NOMO-1 treated with dmso at 0.1 percent for 144 hours (cell line): ENCODE data around the gene UTRN.

Experiments
- DNase-seq: peaks from one replicate; lab custom pipeline; 2025; ENCODE audit not compliant: unreplicated experiment; lab: John Stamatoyannopoulos, UW

Gene UTRN

GRCh38 chr6:144284783-144285547 lies at the start of gene UTRN:
UTRN (plus strand) TSS chr6:144285335; CDS start chr6:144291829, 6,494 bp downstream.
- peak; percentile 81 for DNase-seq

- DNase-seq, result no peak
These were observed 40.4 kb upstream of the UTRN start for GRCh38 chr6:144244688-144245087.

GRCh38 chr6:144246988-144247387 lies 38.1 kb upstream of the UTRN start:
- no peak for DNase-seq

- DNase-seq, result no peak
These were observed 37.1 kb upstream of the UTRN start for GRCh38 chr6:144248003-144248402.

- no peak for DNase-seq
These were observed 36.4 kb upstream of the UTRN start for GRCh38 chr6:144248476-144249301.

GRCh38 chr6:144250276-144250675 lies 34.9 kb upstream of the UTRN start:
- no peak for DNase-seq

GRCh38 chr6:144252259-144252658 lies 32.9 kb upstream of the UTRN start:
- no peak for DNase-seq

- DNase-seq, result no peak
These were observed 25.1 kb upstream of the UTRN start for GRCh38 chr6:144259986-144260385.

GRCh38 chr6:144262470-144263369 lies 22.4 kb upstream of the UTRN start:
- DNase-seq, result no peak

GRCh38 chr6:144263786-144264185 lies 21.3 kb upstream of the UTRN start:
- no peak for DNase-seq

GRCh38 chr6:144264270-144265060 lies 20.7 kb upstream of the UTRN start:
- DNase-seq, result no peak

- no peak for DNase-seq
These were observed 20.1 kb upstream of the UTRN start for GRCh38 chr6:144265061-144265357.

- DNase-seq, result peak; percentile 78
These were observed 19.7 kb upstream of the UTRN start for GRCh38 chr6:144265390-144265789.

GRCh38 chr6:144266091-144266649 lies 19.0 kb upstream of the UTRN start:
- DNase-seq, result no peak

- DNase-seq, result no peak
These were observed 16.3 kb upstream of the UTRN start for GRCh38 chr6:144268794-144269349.

- DNase-seq, result no peak
These were observed 8.0 kb upstream of the UTRN start for GRCh38 chr6:144277174-144277573.

- no peak for DNase-seq
These were observed 7.4 kb upstream of the UTRN start for GRCh38 chr6:144277605-144278227.

- no peak for DNase-seq
These were observed 6.3 kb upstream of the UTRN start for GRCh38 chr6:144278659-144279314.
